ENCODE measurements around the gene NPW.

The NPW gene

GRCh38 chr16:1984347-1985225, 35.0 kb upstream of the NPW start:
- DNase-seq = no peak

GRCh38 chr16:1985466-1986150, 34.0 kb upstream of the NPW start:
- DNase-seq = no peak

GRCh38 chr16:1987198-1987597, 32.4 kb upstream of the NPW start:
- DNase-seq = no peak

- DNase-seq = no peak
Measured at GRCh38 chr16:1989209-1990100, 30.1 kb upstream of the NPW start, which contains the start of gene SYNGR3. Gene SYNGR3 (plus strand): TSS chr16:1989970. CDS start chr16:1990103, 133 bp downstream.

DNA sequence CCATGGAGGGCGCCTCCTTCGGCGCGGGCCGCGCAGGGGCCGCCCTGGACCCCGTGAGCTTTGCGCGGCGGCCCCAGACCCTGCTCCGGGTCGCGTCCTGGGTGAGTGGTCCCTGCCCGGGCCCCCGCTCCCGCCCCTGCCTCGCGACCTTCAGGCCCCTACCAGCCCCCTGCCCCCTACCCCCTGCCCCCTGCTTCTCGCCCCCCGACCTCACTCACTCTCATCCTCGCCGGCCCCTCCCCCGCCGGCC, 29.6 kb upstream of the NPW start:
- DNase-seq = no peak

DNA sequence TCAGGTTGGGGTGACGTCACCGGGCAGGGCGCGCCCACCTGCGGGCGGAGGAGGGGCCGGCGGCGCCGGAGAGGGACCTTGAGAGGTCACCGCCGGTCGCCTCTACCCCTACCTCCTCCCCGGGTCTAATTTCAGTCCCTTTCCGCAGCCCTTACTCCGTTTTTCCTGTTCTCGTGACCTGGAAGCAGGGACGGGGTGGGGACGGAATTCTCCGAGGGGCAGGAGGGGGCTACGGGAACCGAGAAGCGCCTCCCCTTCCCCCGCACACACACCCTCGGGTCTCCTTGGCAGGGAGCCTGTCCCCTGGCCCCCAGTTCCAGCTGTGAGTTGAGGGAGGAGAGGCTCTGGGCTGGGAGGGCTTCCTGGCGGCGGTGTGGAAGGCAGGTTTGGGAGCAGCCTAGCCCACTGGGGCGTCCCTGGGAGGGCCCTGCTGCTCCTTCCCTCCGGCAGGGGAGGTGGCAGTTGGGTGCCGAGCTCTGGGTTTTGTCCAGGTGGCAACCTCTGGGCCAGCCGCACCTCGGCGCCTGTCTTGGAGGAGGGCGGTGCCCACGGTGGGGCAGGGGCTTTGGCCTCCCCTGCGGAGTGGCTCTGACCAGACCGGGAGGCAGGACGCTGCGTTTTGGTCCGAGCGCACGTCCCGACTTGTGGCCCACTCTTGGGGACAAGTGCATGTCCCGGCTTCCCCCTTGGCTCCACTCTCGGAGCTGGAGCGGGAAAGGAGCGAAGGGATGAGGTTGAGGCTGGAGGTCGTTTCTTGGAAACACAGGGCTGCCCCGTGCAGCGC, 29.0 kb upstream of the NPW start:
- DNase-seq = no peak

DNA sequence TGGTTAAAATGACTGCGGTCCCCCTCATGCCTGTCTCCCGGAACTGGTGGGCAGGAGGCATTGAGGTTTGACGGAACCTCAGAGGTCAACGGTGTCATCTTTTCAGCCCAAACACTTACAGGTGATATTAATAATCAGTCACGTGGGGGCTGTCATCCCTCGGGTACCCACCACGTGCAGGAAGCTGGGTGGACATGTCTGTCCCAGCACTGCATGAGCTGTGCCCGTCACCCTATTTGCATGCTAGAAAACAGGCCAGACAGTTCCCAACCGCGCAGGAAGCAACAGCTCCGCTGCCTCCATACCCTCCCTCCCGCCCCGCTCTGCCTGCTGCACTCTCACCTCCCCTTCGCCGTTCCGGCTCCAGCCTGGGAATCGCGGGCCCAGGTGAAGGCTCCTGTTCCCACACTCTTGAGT, 28.4 kb upstream of the NPW start:
- no peak for DNase-seq

DNA sequence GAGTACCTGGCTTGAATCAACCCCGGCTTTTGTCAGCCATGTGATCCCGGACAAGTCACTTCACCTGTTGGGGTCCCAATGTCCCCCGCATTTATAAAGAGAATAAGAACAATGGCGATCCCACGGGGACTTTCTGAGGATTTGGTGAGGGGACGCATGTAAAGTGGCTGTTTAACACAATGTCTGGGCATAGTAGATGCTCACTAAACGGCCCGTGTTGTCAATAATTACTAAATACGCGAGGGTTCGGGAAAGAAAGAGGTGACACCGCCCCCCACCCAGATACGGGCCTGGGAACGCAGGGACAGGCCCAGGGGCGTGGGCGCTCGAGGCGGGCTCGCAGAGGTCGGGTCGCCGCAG, 28.0 kb upstream of the NPW start:
- no peak for DNase-seq

DNA sequence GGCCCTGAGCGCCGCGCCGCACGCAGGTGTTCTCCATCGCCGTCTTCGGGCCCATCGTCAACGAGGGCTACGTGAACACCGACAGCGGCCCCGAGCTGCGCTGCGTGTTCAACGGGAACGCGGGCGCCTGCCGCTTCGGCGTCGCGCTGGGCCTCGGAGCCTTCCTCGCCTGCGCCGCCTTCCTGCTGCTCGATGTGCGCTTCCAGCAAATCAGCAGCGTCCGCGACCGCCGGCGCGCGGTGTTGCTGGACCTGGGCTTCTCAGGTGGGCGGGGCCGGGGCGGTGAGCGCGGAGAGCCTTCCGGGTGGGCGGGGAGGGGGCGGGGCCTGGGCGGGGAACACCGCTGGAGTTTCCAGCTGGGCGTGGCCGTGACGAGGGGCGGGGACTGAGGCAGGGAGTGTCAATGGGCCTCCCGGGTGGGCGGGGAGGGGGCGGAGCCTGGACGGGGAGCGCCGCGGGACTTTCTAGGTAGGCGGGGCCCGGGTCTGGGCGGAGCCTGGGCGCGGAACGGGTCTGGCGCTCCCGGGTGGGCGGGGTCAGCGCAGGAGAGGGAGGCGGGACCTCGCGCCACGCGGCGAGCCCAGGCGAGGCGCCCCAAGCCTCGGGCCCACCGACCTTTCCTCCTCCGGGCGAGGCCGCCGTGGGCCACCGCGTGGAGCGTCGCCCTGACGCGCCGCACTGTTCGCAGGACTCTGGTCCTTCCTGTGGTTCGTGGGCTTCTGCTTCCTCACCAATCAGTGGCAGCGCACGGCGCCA, 27.5 kb upstream of the NPW start:
- DNase-seq = no peak

DNA sequence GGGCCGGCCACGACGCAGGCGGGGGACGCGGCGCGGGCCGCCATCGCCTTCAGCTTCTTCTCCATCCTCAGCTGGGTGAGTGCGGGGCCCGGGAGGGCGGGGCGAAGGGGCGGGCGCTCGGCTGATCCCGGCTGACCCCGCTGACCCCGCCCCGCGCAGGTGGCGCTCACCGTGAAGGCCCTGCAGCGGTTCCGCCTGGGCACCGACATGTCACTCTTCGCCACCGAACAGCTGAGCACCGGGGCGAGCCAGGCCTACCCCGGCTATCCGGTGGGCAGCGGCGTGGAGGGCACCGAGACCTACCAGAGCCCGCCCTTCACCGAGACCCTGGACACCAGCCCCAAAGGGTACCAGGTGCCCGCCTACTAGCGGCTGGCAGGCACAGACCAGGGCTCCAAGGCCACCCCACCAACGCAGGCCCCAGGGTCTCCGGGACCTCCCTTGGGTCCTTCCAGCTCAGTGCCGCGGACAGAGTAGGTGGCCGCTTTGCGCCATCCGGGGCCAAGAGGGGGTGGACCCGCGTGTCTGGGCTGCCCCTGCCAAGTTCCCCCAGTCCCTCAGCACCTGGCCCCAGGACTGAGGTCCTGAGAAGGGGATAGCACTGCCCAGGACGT, 26.8 kb upstream of the NPW start:
- no peak for DNase-seq

DNA sequence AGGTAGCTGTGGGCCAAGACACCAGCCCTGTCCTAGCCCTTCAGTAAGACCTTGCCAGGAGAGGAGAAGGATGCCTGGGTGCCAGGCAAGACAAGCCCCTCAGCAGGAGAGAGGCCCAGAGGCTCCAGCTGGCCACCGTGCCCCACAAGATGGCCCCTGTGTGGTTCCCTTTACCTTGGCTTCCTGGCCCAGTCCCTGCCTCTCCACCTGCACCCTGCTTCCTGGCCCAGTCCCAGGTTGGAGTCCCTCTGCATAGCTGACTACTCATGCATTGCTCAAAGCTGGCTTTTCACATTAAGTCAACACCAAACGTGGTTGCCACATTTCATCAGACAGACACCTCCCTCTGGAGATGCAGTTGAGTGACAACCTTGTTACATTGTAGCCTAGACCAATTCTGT, 25.9 kb upstream of the NPW start:
- DNase-seq = no peak

DNA sequence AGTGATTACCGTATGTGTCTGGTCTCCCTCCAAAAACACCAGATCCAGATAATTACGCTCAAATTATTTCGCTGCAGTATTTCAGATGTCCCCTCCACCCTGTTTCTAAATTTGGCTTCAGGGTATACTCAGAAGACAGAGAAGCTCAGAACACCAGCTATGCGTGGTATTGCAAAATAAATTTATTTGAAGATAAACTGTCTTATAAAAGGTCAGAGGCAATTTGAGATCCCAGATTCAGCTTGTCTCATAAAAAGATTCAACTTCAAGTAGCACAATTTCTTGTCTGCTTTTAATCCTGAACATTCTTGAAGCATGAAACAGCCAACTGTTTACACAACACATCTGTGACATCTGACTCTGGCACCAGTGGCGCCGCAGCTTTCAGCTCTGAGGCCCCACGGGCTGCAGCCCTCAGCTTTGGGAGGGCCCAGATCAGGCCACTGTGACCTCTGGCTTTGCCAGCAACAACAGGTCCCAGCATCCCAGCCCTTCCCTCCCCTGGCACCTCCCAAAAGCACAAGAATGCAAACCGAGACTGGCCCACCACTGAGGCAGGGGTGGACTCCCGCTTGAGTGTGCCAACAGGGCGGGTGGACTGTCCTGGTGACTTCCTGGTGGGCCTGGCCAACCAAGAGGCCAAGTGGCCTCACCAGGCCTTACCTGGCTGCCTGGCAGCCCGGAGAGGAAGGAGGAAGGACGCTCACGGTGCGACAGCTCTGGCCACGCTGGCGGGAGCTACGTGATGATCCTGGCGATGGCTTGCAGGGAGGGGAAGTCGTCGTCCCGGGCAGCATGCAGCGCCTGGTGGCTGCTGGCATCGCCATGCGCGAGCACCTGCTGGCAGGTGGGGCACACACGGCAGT, 21.9 kb upstream of the NPW start:
- no peak for DNase-seq

DNA sequence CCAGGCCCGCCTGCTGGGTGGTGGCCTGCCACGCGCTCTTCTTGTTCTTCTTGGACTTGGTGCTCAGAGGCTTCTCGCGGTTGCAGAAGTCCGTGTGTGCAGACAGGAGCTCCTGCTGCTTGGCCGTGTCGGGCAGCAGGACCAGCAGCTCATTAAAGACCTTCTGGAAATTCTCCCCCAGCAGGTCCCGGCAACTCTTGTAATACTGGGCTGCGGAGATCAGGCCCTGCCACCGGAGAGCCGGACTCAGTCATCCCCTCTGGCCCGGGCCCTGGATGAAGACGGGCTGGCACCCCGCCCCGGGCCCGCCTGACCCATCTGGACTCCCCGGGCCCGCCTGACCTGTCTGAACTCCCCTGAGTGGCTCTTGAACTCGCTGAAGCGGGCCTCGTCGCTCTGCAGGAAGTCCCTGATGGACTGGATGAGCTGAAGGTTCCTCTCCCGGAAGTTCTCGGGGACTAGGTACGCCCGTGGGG, 21.2 kb upstream of the NPW start:
- DNase-seq = no peak

GRCh38 chr16:1998852-1999801, 20.5 kb upstream of the NPW start:
- no peak for DNase-seq

- DNase-seq = no peak
Measured at GRCh38 chr16:1999866-2000514, 19.6 kb upstream of the NPW start.

GRCh38 chr16:2001035-2001434, 18.6 kb upstream of the NPW start:
- no peak for DNase-seq

- DNase-seq = no peak
Measured at GRCh38 chr16:2001456-2002355, 17.9 kb upstream of the NPW start.
